GM18907 (cell line): ENCODE measurements around the gene DHX36.
A peak's percentile ranks its signal among the peaks of the same experiment; 100 is the strongest.

Source experiments
- ATAC-seq: cut with Tn5 transposase; IDR thresholded peaks from one replicate; pipeline ENCODE4 v1.9.1; 2021; ENCODE audit warnings: mild to moderate bottlenecking, moderate library complexity; ENCODE audit not compliant: unreplicated experiment

Gene DHX36, protein sequence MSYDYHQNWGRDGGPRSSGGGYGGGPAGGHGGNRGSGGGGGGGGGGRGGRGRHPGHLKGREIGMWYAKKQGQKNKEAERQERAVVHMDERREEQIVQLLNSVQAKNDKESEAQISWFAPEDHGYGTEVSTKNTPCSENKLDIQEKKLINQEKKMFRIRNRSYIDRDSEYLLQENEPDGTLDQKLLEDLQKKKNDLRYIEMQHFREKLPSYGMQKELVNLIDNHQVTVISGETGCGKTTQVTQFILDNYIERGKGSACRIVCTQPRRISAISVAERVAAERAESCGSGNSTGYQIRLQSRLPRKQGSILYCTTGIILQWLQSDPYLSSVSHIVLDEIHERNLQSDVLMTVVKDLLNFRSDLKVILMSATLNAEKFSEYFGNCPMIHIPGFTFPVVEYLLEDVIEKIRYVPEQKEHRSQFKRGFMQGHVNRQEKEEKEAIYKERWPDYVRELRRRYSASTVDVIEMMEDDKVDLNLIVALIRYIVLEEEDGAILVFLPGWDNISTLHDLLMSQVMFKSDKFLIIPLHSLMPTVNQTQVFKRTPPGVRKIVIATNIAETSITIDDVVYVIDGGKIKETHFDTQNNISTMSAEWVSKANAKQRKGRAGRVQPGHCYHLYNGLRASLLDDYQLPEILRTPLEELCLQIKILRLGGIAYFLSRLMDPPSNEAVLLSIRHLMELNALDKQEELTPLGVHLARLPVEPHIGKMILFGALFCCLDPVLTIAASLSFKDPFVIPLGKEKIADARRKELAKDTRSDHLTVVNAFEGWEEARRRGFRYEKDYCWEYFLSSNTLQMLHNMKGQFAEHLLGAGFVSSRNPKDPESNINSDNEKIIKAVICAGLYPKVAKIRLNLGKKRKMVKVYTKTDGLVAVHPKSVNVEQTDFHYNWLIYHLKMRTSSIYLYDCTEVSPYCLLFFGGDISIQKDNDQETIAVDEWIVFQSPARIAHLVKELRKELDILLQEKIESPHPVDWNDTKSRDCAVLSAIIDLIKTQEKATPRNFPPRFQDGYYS

GRCh38 chr3:154323891-154324738, at the start of gene DHX36:
TSS of gene DHX36 (minus strand) at chr3:154324487. CDS start at chr3:154324416, 71 bp downstream.
- peak; percentile 96 for ATAC-seq

DNA sequence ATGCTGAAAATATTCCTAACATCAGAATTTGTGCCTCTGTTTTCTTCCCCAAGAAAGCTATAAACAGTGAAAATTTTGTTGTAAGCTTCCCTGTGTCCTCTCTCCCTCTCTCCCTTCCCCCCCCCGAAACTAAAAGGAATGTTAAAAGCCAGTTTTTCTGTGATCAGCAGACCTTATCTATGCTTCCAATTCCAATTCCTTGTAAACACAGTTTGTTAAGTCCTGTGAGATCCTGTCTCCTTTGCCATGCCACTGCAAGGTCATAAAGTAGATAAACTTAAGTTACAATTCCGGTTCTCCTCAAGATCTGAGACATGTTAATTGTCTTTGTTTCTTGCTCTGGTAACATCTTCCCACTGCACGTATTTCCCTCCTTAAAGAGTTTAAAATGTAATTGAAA, 42.9 kb upstream of the DHX36 start:
- no peak for ATAC-seq

DNA sequence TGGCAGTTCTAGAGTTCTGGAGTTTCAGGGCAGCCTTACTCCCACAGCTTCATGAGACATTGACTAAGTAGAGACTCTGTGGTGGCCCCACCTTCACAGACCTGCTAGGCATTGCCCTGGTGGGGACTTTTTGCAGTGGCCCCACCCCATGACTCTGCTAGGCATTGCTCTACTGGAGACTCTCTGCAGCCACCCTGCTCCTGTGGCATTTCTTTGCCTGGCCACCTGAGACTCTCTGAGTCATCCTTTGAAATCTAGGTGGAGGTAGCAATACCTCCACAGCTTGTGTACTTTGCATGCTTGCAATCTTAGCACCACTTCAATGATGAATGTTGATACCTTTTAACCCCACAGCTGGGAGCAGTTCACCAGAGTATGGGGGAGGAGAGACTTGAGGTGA, 40.6 kb upstream of the DHX36 start:
- ATAC-seq: no peak

- no peak for ATAC-seq
Measured at GRCh38 chr3:154361099-154361498, 36.8 kb upstream of the DHX36 start.

GRCh38 chr3:154356009-154356408, 31.7 kb upstream of the DHX36 start:
- ATAC-seq: no peak

- no peak for ATAC-seq
Measured at GRCh38 chr3:154349223-154349622, 24.9 kb upstream of the DHX36 start.

DNA sequence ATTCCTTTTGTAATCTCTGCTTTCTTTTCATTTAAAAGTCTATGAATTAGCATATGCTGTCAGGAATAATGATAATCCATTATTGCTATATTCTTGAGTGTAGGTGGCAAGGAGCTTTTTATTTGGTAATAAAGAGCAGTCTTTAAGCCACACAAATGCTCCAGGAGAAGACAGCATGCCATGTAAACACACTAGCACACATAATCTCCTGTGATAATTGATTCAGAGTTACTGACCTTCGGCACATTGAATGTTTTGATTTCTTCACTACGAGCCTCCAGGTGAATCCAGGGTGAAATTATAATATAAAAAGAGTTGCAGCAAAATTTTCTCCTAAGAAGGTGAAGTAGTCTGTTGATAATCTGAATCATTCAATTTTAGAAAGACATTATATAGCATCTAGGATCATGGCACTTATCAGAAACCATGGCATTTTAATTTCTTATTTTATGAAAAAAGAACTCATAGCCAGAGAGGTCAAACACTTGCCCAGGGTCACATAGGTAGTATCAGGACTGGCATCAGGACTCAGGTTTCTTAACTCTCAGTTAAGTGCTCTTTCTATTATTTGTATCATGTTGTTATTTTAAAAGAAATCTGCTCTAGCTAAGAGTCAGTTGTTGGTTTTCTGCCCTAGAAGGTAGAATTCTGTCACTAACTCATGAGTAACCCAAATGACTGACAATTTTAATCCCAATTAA, 21.3 kb upstream of the DHX36 start:
- no peak for ATAC-seq

DNA sequence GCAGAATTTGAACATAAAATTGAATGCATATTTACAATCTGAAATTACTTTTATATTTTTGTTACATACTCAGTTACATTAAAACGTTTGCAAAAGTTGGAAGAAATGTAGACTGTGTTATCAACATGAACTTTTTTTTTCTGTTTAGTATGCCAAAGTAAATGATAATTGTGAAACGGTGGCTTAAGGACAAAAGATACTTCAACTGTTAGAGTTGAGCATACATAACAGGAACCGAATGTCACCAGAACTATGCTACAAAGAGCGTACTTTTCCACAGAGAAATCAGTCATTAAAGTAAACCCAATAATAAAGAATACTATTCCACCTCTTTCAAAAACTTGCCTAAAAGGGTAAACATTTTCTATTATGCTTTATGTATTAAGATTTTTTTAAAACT, 14.3 kb upstream of the DHX36 start:
- no peak for ATAC-seq

GRCh38 chr3:154338008-154338407, 13.7 kb upstream of the DHX36 start:
- no peak for ATAC-seq

- no peak for ATAC-seq
Measured at GRCh38 chr3:154334973-154335420, 10.7 kb upstream of the DHX36 start.

GRCh38 chr3:154327871-154328270, 3.6 kb upstream of the DHX36 start:
- ATAC-seq: no peak

DNA sequence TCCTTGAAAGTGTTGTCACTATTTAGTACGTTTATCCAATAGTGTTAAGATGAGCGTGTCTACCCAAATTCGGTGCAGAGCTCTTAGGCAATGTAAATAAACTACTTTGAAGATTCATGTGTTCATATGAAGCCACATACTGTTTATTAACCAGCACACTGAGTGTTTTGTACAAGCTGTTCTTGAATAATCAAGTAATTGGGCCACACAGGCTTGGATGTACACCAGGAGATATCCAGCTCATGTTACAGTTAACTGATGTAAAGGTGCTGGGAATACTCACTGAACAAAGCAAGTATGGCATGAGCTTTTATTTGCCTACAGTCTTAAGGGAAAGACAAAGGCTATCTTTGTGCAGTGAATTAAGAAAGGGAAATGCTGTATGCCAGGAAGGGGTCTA, 632 bp upstream of the DHX36 start:
- no peak for ATAC-seq

- no peak for ATAC-seq
Measured at GRCh38 chr3:154316974-154317767, 7.1 kb downstream of the DHX36 start.

GRCh38 chr3:154314152-154314551, 10.1 kb downstream of the DHX36 start:
- ATAC-seq: no peak

DNA sequence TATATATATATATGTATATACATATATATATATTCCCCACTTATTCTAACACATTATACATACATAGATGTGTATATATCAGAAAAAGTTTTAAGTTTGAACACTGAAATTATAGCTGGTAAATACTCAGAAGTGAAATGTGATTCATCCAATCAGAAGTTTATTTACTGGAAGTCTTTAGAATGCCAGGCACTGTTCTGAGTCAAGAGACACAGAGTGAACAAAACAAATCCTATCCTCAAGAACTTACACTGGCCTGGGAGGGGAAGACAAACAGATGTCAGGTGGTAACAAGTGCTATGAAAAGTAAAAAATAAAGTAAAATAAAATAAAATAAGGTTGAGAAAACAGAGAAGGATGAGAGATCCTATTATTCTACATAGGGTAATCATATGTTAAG, 13.4 kb downstream of the DHX36 start:
- ATAC-seq: no peak

DNA sequence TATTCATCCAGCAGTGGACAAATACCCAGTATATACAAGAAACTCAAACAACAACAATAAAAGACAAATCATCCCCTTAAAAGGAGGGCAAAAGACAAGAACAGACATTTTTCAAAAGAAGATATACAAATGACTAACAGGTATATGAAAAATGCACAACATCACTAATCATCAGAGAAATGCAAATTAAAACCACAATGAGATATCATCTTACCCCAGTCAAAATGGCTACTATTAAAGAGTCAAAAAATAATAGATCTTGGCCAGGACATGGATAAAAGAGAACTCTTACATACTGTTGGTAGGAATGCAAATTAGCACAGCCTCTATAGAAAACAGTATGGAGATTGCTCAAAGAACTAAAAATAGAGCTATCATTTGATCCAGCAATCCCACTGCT, 16.9 kb downstream of the DHX36 start:
- ATAC-seq: no peak

- peak; percentile 69 for ATAC-seq
Measured at GRCh38 chr3:154304936-154305335, 19.4 kb downstream of the DHX36 start.

DNA sequence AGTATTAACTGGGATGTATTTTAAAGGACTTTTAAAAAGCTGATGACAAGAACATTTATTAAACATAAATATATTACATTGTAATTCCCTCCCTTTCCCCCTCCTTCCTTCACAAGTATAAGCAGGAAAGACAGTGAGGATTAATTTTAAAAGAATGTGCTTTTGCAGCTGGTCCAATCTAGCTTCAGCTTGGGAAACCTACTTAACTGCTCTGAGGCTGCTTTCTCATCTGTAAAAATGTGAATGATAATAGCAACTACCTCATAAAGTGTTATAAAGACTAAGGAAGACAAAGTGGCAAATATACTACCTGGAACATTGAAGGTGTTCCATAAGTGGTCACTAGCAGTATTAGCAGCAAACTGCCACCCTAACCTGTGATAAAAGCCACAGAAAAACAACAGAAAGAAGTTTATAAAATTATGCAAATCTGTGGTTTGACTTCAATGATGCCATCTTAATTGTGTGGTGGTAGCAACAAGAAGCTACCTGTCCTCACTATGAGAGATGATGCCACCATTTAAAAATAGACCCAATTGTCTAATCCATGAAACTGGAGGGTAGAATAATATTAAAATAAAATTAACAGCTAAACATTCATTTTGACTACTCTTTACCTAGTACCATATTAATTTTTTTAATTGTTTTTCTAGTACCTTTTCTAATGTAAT, 20.0 kb downstream of the DHX36 start:
- peak; percentile 39 for ATAC-seq

DNA sequence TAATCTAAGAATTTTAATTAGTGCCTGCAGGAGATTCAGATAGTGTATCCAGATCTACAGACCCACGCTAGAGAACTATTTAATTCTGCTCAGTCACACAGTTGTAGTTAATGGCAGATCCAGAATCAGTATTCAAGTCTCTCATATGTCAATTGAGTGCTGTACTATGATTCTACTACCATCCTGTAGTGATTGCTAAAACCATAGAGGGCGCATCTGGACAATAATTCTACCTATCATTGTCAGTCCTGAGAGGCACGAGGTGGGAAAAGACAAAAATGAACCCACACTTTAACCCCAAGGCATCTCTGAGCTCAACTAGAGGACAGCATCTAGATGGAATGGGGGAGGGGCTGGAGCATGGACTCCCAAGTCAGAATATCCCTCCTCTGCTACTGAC, 22.7 kb downstream of the DHX36 start:
- ATAC-seq: no peak
